Occipital lobe (tissue), 2 donors: ENCODE results near the gene DIS3L2. TPM values are rescaled to one million over a fixed set of nuclear protein-coding genes. Genes with fewer than 3 reads are reported as not detected.
A peak's percentile ranks its signal among the peaks of the same experiment; 100 is the strongest.
"Not testable (repeated sequence)": the region's sequence is repeated elsewhere in the genome, so short reads cannot be mapped to it uniquely, and the experiment has no call there.

Source experiments
- DNase-seq: peaks from one replicate; lab custom pipeline; 2025; lab: John Stamatoyannopoulos, UW
- total RNA-seq: library from RNA; depleted of rRNA; stranded (reverse); fragments of >200 nt; gene quantifications from one replicate; pipeline ENCODE4 v1.2.3, GENCODE V29; 2014

The DIS3L2 gene
- total RNA-seq, 1 donor from 2014 or later, result 37.6 TPM

- DNase-seq, result no peak
Observed at GRCh38 chr2:232291343-232291742, 329.8 kb downstream of the DIS3L2 start.

GRCh38 chr2:232292395-232293154 lies 331.1 kb downstream of the DIS3L2 start:
- no peak for DNase-seq

- DNase-seq, result no peak
Observed at GRCh38 chr2:232293191-232293590, 331.7 kb downstream of the DIS3L2 start.

- DNase-seq, result no peak
Observed at GRCh38 chr2:232295971-232296370, 334.5 kb downstream of the DIS3L2 start.

DNA sequence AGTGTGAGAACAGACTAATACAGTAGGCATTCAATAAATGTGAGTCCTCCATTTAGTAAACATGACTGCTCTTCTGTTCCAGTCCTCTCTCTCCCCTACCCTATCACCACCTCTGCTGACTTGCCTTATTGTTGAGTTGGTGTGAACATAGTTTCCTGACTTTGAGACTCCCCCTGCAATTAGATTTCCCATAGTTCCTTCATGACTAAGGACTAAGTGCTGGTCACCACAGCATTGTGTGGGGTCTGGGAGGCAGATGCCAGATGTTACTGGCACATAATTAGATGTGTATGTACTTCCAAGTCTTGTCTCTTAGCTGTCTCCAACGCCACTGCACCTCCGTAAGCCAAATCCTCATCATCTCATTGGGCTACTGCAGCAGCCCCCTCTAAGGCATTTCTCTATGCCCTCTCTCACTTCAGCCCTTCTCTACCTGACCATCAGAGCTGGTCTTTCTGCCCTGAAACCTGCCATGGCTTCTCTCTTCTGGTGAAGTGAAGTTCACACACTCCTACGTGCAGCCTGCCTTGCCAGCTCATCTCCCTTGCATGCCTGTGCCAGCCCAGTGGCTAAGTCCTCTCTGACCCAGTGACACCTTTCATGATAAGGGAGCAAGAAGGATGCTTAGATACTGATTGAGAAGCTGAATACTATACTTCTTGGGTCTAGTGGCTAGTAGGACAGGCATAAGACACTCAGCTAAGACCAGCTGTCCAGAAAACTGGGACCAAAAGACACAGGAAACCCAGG lies 335.4 kb downstream of the DIS3L2 start:
- DNase-seq, result no peak

- DNase-seq, result no peak
Observed at GRCh38 chr2:232299084-232299483, 337.6 kb downstream of the DIS3L2 start.

GRCh38 chr2:232299927-232300674 lies 338.6 kb downstream of the DIS3L2 start:
- DNase-seq, result no peak

DNA sequence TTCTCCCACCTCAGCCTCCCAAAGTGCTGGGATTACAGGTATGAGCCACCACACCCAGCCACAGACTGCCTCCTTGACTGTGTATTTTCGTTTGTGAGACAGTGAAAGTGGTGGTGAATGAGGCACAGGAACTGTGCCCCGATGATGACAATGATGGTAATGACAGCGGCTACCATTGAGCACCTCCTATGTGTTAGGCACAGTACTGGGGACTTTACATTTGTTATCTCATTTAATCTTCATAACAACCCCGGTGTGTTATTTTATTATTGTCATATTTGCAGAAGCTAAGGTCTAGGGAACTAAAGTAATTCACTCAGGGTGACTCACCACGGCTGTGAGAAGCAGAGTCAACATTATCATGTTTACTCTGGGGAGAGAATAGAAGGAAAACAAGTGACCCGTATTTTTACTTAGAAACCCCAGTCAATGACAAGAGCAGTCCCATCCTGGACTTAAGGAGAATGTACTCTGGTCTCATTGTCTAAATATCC lies 339.4 kb downstream of the DIS3L2 start:
- no peak for DNase-seq

GRCh38 chr2:232304236-232304635 lies 342.7 kb downstream of the DIS3L2 start:
- DNase-seq, result no peak

GRCh38 chr2:232306741-232307305 lies 345.3 kb downstream of the DIS3L2 start:
- DNase-seq, result no peak

- no peak for DNase-seq
Observed at GRCh38 chr2:232307854-232308253, 346.3 kb downstream of the DIS3L2 start.

DNA sequence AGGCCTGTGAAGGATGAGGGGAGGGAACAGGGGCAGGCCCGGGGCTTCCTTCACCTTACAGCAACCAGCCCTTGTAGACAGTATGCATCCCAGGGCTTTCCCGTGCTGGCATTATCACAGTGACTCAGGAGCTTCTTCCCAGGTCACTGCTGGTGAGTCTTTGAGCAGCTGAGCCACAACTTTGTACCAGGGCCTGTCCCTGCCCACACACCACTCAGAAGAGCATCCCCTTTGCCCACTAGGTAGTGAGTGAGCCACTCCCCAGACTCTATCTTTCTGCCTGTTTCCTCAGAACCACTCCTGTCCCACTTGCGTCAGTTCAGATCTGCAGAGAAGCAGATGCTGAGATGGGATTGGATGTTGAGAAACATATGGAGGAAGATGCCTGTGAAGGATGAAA lies 347.5 kb downstream of the DIS3L2 start:
- no peak for DNase-seq

DNA sequence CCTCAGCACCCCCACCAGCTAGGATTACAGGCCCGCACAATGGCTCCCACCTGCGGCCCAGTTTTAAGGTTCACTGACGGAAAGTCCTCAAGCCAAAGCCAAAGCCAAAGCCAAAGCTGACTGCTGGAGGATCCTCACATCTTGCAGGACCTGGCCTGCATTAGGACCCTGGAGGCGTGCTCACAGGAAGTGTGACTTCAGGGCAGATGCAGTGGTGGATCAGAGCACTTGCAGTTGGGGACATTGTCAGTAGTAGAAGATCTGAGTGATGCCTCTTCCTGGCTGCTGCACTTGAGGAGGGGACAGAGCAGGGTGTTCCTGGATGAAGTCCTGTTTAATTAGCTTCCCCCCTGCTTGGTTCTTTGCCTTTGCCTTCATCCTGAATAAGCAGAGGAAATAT lies 348.1 kb downstream of the DIS3L2 start:
- DNase-seq, result no peak

- peak; percentile 35 for DNase-seq
Observed at GRCh38 chr2:232310121-232310520, 348.6 kb downstream of the DIS3L2 start.

- DNase-seq, result no peak
Observed at GRCh38 chr2:232310696-232311095, 349.2 kb downstream of the DIS3L2 start.

DNA sequence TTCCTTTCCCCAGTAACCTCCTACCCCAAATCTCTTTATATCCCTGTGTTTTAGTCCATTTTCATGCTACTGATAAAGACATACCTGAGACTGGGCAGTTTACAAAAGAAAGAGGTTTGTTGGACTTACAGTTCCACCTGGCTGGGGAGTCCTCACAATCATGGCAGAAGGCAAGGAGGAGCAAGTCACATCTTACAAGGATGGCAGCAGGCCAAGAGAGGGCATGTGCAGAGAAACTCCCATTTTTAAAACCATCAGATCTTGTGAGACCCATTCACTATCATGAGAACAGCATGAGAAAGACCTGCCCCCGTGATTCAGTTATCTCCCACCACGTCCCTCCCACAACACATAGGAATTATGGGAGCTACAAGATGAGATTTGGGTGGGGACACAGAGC lies 352.1 kb downstream of the DIS3L2 start:
- not testable (repeated sequence) for DNase-seq

GRCh38 chr2:232315049-232315922 lies 353.8 kb downstream of the DIS3L2 start:
- DNase-seq, result peak; percentile 47

GRCh38 chr2:232315923-232316299 lies 354.4 kb downstream of the DIS3L2 start:
- no peak for DNase-seq

- no peak for DNase-seq
Observed at GRCh38 chr2:232316461-232317330, 355.2 kb downstream of the DIS3L2 start.
